Measurements from ENCODE around the gene PSME3IP1. TPM values are rescaled to one million over a fixed set of nuclear protein-coding genes. Genes with fewer than 3 reads are reported as not detected.

PSME3IP1 gene
- total RNA-seq, 4 donors from 2014 or later = 64.7 to 96.3 (median 78.9) TPM

- Histone ChIP-seq H3K27ac (no peak overlapping the region), H3K4me3 (replicated peaks in 1 of 3) (no peak overlapping the region), H3K9me3 (no peaks in the 10 kb centered on the region), H3K36me3 (peaks cover 18 to 20% of the 10 kb centered on the region in 2 donors), H3K4me1 (peaks cover 5 to 14% of the 10 kb centered on the region in 2 donors), H3K27me3 (no peaks in the 10 kb centered on the region)
- 78 to 79% methylated on average over 4 of the region's 4 CpGs for WGBS, 2 donors
- intact Hi-C loops (cut with DNase I) = no loop called here
- no peak for DNase-seq
- TF ChIP-seq, protein P1, sequence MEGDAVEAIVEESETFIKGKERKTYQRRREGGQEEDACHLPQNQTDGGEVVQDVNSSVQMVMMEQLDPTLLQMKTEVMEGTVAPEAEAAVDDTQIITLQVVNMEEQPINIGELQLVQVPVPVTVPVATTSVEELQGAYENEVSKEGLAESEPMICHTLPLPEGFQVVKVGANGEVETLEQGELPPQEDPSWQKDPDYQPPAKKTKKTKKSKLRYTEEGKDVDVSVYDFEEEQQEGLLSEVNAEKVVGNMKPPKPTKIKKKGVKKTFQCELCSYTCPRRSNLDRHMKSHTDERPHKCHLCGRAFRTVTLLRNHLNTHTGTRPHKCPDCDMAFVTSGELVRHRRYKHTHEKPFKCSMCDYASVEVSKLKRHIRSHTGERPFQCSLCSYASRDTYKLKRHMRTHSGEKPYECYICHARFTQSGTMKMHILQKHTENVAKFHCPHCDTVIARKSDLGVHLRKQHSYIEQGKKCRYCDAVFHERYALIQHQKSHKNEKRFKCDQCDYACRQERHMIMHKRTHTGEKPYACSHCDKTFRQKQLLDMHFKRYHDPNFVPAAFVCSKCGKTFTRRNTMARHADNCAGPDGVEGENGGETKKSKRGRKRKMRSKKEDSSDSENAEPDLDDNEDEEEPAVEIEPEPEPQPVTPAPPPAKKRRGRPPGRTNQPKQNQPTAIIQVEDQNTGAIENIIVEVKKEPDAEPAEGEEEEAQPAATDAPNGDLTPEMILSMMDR (IDR thresholded peaks at IDR 0.05) = no peak
- no peak for TF ChIP-seq POLR2A (IDR thresholded peaks at IDR 0.05)
These were observed 29.5 kb downstream of the PSME3IP1 start for GRCh38 chr16:57156351-57156703.

- Histone ChIP-seq H3K27ac (no peak overlapping the region), H3K9me3 (no peaks in the 10 kb centered on the region), H3K4me1 (peaks cover 10 to 19% of the 10 kb centered on the region in 2 donors), H3K27me3 (no peaks in the 10 kb centered on the region), H3K4me3 (replicated peaks in 1 of 3) (no peak overlapping the region), H3K36me3 (peaks cover 18 to 20% of the 10 kb centered on the region in 2 donors)
- no peak for DNase-seq
- intact Hi-C loops (cut with DNase I) = no loop called here
- WGBS, 2 donors = 86 to 87% methylated on average over 6 of the region's 6 CpGs
- TF ChIP-seq, protein P1 (IDR thresholded peaks at IDR 0.05) = no peak
- TF ChIP-seq POLR2A (IDR thresholded peaks at IDR 0.05) = no peak
These were observed 30.0 kb downstream of the PSME3IP1 start for GRCh38 chr16:57155702-57156350.

- WGBS, 2 donors = 91 to 95% methylated on average over 6 of the region's 6 CpGs
- no peaks in the 10 kb centered on the region for H3K9me3 ChIP-seq
- no peak overlapping the region for H3K4me3 ChIP-seq (replicated peaks in 1 of 3)
- H3K4me1 ChIP-seq = peaks cover 21 to 39% of the 10 kb centered on the region in 2 donors
- intact Hi-C loops (cut with DNase I) = no loop called here
- H3K36me3 ChIP-seq = peaks cover 15 to 20% of the 10 kb centered on the region in 2 donors
- DNase-seq = no peak
- TF ChIP-seq POLR2A (IDR thresholded peaks at IDR 0.05) = no peak
- TF ChIP-seq, protein P1 (IDR thresholded peaks at IDR 0.05) = no peak
- no peaks in the 10 kb centered on the region for H3K27me3 ChIP-seq
- H3K27ac ChIP-seq = no peak overlapping the region
These were observed 32.0 kb downstream of the PSME3IP1 start for GRCh38 chr16:57153841-57154240.

DNA sequence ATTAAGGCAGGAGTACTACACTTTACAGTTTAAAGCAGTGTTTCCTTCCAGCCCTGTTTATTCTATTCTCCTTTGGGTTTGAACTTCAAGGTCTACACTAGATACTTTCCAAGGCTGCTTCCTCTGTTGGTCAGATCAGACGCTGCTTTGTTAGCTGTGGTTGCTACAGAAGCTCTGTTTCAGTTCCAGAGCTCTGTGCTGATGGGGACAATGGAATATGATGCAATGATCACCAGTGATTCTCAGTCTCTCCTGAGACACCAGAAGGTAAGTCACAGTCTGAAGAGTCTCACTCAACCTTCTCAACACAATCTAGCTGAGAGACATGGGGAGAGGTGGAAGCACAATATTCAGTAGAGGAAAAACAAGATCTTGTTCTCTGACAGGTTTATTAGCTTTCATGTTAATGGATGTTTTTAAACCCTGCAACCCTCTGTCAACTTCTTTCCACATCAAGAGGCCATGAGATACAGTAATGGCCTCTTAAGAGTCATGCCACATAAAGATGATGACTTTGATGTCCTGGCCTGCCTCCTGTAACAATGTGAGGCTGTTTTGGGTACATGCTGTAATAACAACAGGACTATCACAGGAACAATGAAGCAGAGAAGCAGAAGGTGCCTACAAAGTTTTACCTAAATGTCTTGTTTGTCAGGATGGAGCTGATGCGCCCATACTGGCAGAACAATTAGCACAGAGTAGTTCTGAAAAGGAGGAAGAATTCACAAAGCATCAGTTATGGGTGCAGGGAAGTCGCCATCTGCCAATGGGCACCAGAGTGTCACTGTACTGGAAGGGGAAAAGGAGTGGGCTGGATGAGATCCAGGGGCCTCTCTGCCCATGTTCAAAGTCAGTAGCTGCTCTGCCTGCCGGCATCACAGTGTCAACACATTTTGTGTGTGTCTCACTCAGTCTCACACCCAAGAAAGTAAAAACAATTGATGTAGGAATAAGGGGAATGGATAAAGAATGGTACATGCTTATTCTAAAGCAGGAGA, 33.4 kb downstream of the PSME3IP1 start:
- Histone ChIP-seq H3K4me3 (replicated peaks in 1 of 3) (no peak overlapping the region), H3K9me3 (no peaks in the 10 kb centered on the region), H3K4me1 (peaks cover 29 to 53% of the 10 kb centered on the region in 2 donors), H3K36me3 (peaks cover 15 to 17% of the 10 kb centered on the region in 2 donors), H3K27ac (peak overlapping the region in 2 of 3 donors; percentile 63 to 88), H3K27me3 (no peaks in the 10 kb centered on the region)
- peak; percentile 39 to 43 for DNase-seq
- WGBS, 2 donors = 69 to 76% methylated on average over 4 of the region's 4 CpGs
- TF ChIP-seq, protein P1 (IDR thresholded peaks at IDR 0.05) = no peak
- TF ChIP-seq POLR2A (IDR thresholded peaks at IDR 0.05) = no peak
- intact Hi-C loops (cut with DNase I) = no loop called here
